ENCODE data around the gene ZNF540.

Gene ZNF540

GRCh38 chr19:37594304-37594981 lies at the start of gene ZNF540, which contains the start of gene ZNF571:
Gene ZNF540 (plus strand): TSS chr19:37594876. CDS start chr19:37598448, 3,572 bp downstream.
Gene ZNF571 (minus strand): TSS chr19:37594792. CDS start chr19:37586676, 8,116 bp downstream.
- DNase-seq (ENCODE audit: low read depth) = peak; percentile 97
- TF ChIP-seq CTCF (IDR thresholded peaks at IDR 0.05; ENCODE audit: low read length, missing control alignments) = no peak
- peak within 1 kb of the TSS; percentile 84 for H3K4me3 ChIP-seq (replicated peaks; ENCODE audit: low read depth, low read length)

GRCh38 chr19:37551129-37551993 lies 43.3 kb upstream of the ZNF540 start:
- H3K4me3 ChIP-seq (replicated peaks; ENCODE audit: low read depth, low read length) = peak overlapping the region; percentile 85
- peak; percentile 81 for DNase-seq (ENCODE audit: low read depth)
- peak; percentile 54 for TF ChIP-seq CTCF (IDR thresholded peaks at IDR 0.05; ENCODE audit: low read length, missing control alignments)

GRCh38 chr19:37563518-37563917 lies 31.2 kb upstream of the ZNF540 start:
- H3K4me3 ChIP-seq (replicated peaks; ENCODE audit: low read depth, low read length) = no peak overlapping the region
- no peak for TF ChIP-seq CTCF (IDR thresholded peaks at IDR 0.05; ENCODE audit: low read length, missing control alignments)
- no peak for DNase-seq (ENCODE audit: low read depth)

- no peak overlapping the region for H3K4me3 ChIP-seq (replicated peaks; ENCODE audit: low read depth, low read length)
- peak; percentile 3 for DNase-seq (ENCODE audit: low read depth)
- no peak for TF ChIP-seq CTCF (IDR thresholded peaks at IDR 0.05; ENCODE audit: low read length, missing control alignments)
These were observed 29.9 kb upstream of the ZNF540 start for GRCh38 chr19:37564624-37565369.

GRCh38 chr19:37565370-37565669 lies 29.4 kb upstream of the ZNF540 start:
- no peak for TF ChIP-seq CTCF (IDR thresholded peaks at IDR 0.05; ENCODE audit: low read length, missing control alignments)
- DNase-seq (ENCODE audit: low read depth) = no peak
- no peak overlapping the region for H3K4me3 ChIP-seq (replicated peaks; ENCODE audit: low read depth, low read length)

- peak; percentile 28 for DNase-seq (ENCODE audit: low read depth)
- no peak for TF ChIP-seq CTCF (IDR thresholded peaks at IDR 0.05; ENCODE audit: low read length, missing control alignments)
- no peak overlapping the region for H3K4me3 ChIP-seq (replicated peaks; ENCODE audit: low read depth, low read length)
These were observed 22.5 kb upstream of the ZNF540 start for GRCh38 chr19:37572203-37572602.
